Esophagus squamous epithelium (tissue), 5 donors: ENCODE measurements around the gene MMEL1. TPM values are rescaled to one million over a fixed set of nuclear protein-coding genes. Genes with fewer than 3 reads are reported as not detected.

Source experiments
- DNase-seq: peaks from one replicate; lab custom pipeline; 2025; lab: John Stamatoyannopoulos, UW
- H3K27ac ChIP-seq, 4 donors: fragments of 200-600 bp; sonication (generic); one replicate each; pipeline ENCODE4 v1.5.1; 2016 to 2019; ENCODE audit warnings: mild to moderate bottlenecking in 1 of 4
- H3K27me3 ChIP-seq, 4 donors: fragments of 200-600 bp; sonication (generic); 1 replicate in 3 of 4; 2 replicates in 1 of 4; pipeline versions ENCODE4 v1.5.1 to v1.6.0; 2017 to 2021; ENCODE audit warnings: antibody characterized with exemption in 1 of 4
- H3K36me3 ChIP-seq, 3 donors: fragments of 200-600 bp; sonication (generic); one replicate each; pipeline ENCODE4 v1.5.1; 2016 to 2019
- H3K4me1 ChIP-seq, 3 donors: fragments of 200-600 bp; sonication (generic); one replicate each; pipeline ENCODE4 v1.5.1; 2017 to 2019
- H3K4me3 ChIP-seq, 4 donors: fragments of 200-600 bp; sonication (generic); 1 replicate in 3 of 4; 2 replicates in 1 of 4; pipeline ENCODE4 v1.5.1; 2016 to 2019; ENCODE audit warnings: mild to moderate bottlenecking in 2 of 4, moderate library complexity in 1 of 4
- H3K9me3 ChIP-seq, 3 donors: fragments of 200-600 bp; sonication (generic); one replicate each; pipeline ENCODE4 v1.5.1; 2016 to 2019
- CTCF ChIP-seq, 6 experiments: fragments of 450-650 bp in 4 of 6; fragments of 200-600 bp in 2 of 6; sonication (generic) in 2 of 6; IDR thresholded peaks; one replicate each; pipeline ENCODE4 v1.5.1; 2016 to 2019; ENCODE audit warnings: antibody characterized with exemption in 6 of 6, mild to moderate bottlenecking in 4 of 6, moderate library complexity in 4 of 6
- POLR2A ChIP-seq, 4 donors: fragments of 450-650 bp; IDR thresholded peaks; one replicate each; pipeline ENCODE4 v1.6.1; 2017; ENCODE audit warnings: antibody characterized with exemption in 4 of 4, mild to moderate bottlenecking in 4 of 4, moderate library complexity in 3 of 4
- WGBS, 2 donors: methylation state at CpG; one replicate each; pipeline ENCODE4 v1.1.5; 2018; 5-methylcytosine and 5-hydroxymethylcytosine counted together
- intact Hi-C: fragments of 100-400 bp; cut with DNase I; formaldehyde crosslinking; loops from one replicate; pipeline ENCODE4 v1.15.0; 2022
- total RNA-seq, 4 donors: library from RNA; depleted of rRNA; stranded (reverse); fragments of >200 nt; gene quantifications; one replicate each; pipeline ENCODE4 v1.1.0, GENCODE V29; 2016
- donor health status: DM: yes; HTN: yes; CAD: no.

Gene MMEL1
- total RNA-seq, 4 donors from 2014 or later: 3.1 TPM; not detected in 3

DNA sequence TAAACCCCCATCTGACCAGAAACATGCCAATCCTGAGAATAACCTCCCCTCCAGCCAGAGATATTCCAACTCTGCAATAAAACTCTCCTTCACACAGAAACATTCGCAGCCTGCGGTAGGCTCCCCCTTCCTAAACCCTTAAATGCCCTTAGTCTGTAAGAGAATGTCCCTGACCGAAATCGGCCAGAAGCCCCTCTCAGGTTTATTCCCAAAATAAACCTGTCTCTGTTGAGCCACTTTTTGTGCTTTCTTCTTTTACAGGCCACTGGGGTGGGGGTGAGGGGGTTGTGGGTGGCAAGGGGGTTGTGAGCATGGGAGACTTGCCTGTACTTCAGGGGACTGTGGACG lies 41.6 kb downstream of the MMEL1 start:
- intact Hi-C loops: no loop called here
- 78 to 96% methylated on average over 4 to 5 of the region's 5 CpGs for WGBS, 2 donors

GRCh38 chr1:2590233-2591141 lies 42.3 kb downstream of the MMEL1 start:
- no peaks in the 10 kb centered on the region for H3K9me3 ChIP-seq
- DNase-seq: no peak
- H3K4me1 ChIP-seq: peaks cover 15 to 56% (median 17%) of the 10 kb centered on the region in 3 donors
- TF ChIP-seq CTCF (IDR thresholded peaks at IDR 0.05) (no peak), POLR2A (IDR thresholded peaks at IDR 0.05) (no peak)
- H3K4me3 ChIP-seq: no peak overlapping the region
- intact Hi-C loops: no loop called here
- H3K36me3 ChIP-seq: peaks cover 0 to 20% (median 0%) of the 10 kb centered on the region in 3 donors
- H3K27me3 ChIP-seq: peaks cover 0 to 11% (median 0%) of the 10 kb centered on the region in 4 donors
- 94 to 96% methylated on average over 3 to 8 of the region's 31 CpGs for WGBS, 2 donors
- H3K27ac ChIP-seq: no peak overlapping the region

More for the DNA sequence above, 41.6 kb downstream of the MMEL1 start:
- Histone ChIP-seq H3K4me3 (no peak overlapping the region), H3K27ac (no peak overlapping the region), H3K36me3 (peaks cover 0 to 20% (median 0%) of the 10 kb centered on the region in 3 donors), H3K27me3 (peaks cover 0 to 19% (median 0%) of the 10 kb centered on the region in 4 donors), H3K9me3 (no peaks in the 10 kb centered on the region), H3K4me1 (peaks cover 15 to 52% (median 15%) of the 10 kb centered on the region in 3 donors)
- no peak for DNase-seq
- TF ChIP-seq CTCF (IDR thresholded peaks at IDR 0.05) (no peak), POLR2A (IDR thresholded peaks at IDR 0.05) (no peak)

DNA sequence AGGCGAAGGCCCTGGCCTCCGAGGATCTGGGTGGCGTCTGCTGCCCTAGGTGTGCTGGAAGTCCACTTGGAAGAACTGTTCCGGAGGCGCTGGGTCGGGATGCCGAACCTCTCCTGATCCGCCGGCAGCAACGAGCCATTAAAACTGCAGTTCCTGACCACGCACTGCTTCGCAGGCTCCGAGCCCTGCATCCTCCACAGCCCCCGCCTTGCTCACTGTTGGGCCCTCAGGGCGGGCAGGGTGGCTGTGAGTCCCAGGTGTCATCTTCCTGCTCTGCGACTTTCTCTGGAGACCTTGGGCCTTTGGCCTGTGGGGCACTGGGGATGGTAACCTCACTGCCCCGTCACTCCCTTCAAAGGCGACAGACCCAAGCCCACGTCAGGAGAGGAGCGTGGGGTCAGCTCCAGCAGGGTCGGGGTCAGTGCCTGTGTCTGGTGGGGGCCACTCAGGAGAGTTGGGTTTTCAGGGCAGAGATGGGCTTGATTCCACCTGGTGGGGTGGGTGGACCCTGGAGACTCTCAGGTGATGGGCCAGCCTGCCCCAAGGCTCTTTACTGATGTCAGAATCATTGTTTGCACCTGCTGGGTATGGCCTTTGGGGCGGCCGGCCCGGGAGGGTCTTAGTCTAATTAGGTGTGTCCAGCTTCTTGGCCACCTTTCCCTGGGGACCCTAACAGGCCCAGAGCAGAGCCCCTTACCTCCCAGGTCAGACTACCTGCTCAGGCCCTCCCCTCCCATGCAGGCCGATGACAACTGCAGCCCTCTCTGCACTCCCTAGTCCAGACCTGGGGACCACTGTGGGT lies 43.2 kb downstream of the MMEL1 start:
- Histone ChIP-seq H3K36me3 (peaks cover 0 to 20% (median 0%) of the 10 kb centered on the region in 3 donors), H3K4me3 (no peak overlapping the region), H3K4me1 (peaks cover 24 to 65% (median 25%) of the 10 kb centered on the region in 3 donors), H3K27me3 (peaks cover 0 to 3% (median 0%) of the 10 kb centered on the region in 4 donors), H3K27ac (no peak overlapping the region), H3K9me3 (no peaks in the 10 kb centered on the region)
- TF ChIP-seq POLR2A (IDR thresholded peaks at IDR 0.05) (no peak), CTCF (IDR thresholded peaks at IDR 0.05) (no peak)
- intact Hi-C loops: no loop called here
- WGBS, 2 donors: 100% methylated on average over 2 to 6 of the region's 25 CpGs
- DNase-seq: no peak

- H3K4me1 ChIP-seq: peaks cover 31 to 66% (median 31%) of the 10 kb centered on the region in 3 donors
- DNase-seq: no peak
These were observed 44.0 kb downstream of the MMEL1 start for GRCh38 chr1:2588661-2589430.

More at GRCh38 chr1:2588661-2589430, 44.0 kb downstream of the MMEL1 start:
- intact Hi-C loops: no loop called here
- H3K27ac ChIP-seq: no peak overlapping the region
- no peaks in the 10 kb centered on the region for H3K9me3 ChIP-seq
- H3K4me3 ChIP-seq: no peak overlapping the region
- H3K27me3 ChIP-seq: no peaks in the 10 kb centered on the region
- TF ChIP-seq POLR2A (IDR thresholded peaks at IDR 0.05) (no peak), CTCF (IDR thresholded peaks at IDR 0.05) (no peak)
- WGBS, 2 donors: 74 to 100% methylated on average over 3 of the region's 23 CpGs
- peaks cover 0 to 20% (median 0%) of the 10 kb centered on the region in 3 donors for H3K36me3 ChIP-seq
